Thyroid gland (tissue), 4 donors: ENCODE results near the gene METTL15.
"Not testable (repeated sequence)": the region's sequence is repeated elsewhere in the genome, so short reads cannot be mapped to it uniquely, and the experiment has no call there.

Experiments used
- POLR2A ChIP-seq, 2 donors: fragments of 450-650 bp; IDR thresholded peaks; one replicate each; pipeline ENCODE4 v1.6.1; 2017; ENCODE audit warnings: antibody characterized with exemption in 2 of 2, mild to moderate bottlenecking in 2 of 2, moderate library complexity in 1 of 2
- TF ChIP-seq, protein P1 (sequence below), 6 experiments: fragments of 200-600 bp in 3 of 6; fragments of 450-650 bp in 3 of 6; sonication (generic) in 3 of 6; IDR thresholded peaks; one replicate each; pipeline ENCODE4 v1.5.1; 2016 to 2019; ENCODE audit warnings: antibody characterized with exemption in 6 of 6, mild to moderate bottlenecking in 2 of 6, inconsistent platforms in 1 of 6, moderate library complexity in 1 of 6

DNA sequence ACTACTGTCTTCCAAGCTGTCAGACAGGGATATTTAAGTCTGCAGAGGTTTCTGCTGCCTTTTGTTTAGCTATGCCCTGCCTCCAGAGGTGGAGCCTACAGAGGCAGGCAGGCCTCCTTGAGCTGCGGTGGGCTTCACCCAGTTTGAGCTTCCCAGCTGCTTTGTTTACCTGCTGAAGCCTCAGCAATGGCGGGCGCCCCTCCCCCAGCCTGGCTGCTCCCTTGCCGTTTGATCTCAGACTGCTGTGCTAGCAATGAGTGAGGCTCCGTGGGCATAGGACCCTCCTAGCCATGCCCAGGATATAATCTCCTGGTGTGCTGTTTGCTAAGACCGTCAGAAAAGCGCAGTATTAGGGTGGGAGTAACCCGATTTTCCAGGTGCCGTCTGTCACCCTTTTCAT, 113.9 kb downstream of the METTL15 start:
- TF ChIP-seq, protein P1, sequence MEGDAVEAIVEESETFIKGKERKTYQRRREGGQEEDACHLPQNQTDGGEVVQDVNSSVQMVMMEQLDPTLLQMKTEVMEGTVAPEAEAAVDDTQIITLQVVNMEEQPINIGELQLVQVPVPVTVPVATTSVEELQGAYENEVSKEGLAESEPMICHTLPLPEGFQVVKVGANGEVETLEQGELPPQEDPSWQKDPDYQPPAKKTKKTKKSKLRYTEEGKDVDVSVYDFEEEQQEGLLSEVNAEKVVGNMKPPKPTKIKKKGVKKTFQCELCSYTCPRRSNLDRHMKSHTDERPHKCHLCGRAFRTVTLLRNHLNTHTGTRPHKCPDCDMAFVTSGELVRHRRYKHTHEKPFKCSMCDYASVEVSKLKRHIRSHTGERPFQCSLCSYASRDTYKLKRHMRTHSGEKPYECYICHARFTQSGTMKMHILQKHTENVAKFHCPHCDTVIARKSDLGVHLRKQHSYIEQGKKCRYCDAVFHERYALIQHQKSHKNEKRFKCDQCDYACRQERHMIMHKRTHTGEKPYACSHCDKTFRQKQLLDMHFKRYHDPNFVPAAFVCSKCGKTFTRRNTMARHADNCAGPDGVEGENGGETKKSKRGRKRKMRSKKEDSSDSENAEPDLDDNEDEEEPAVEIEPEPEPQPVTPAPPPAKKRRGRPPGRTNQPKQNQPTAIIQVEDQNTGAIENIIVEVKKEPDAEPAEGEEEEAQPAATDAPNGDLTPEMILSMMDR (IDR thresholded peaks at IDR 0.05) = not testable (repeated sequence)
- TF ChIP-seq POLR2A (IDR thresholded peaks at IDR 0.05) = not testable (repeated sequence)
